ENCODE measurements around the gene FAM131B.

DNA sequence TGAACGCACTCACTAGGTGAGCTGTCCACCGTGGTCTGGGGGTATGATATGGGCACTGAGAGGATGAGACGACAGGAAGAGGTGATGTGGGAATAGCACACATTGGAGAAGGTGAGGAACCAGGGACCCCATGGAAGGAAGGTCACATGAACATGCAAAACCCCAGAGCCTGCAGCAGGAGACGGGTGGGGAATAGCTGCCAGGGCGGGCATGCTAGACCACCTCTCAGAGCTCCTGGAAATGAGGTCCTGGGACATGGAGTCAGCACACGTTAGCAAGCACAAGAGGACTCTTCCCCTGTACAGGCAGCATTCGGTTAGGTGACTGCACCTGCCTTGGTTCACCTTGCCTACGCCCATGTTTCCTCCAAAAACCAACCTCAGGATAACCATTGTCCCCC, 8.1 kb downstream of the FAM131B start:
- no peak for TF ChIP-seq CTCF (optimal IDR thresholded peaks at IDR 0.05 in 1 of 3, IDR thresholded peaks at IDR 0.05 in 1 of 3, conservative IDR thresholded peaks at IDR 0.05 in 1 of 3; ENCODE audit: extremely low read depth in 1 of 3, insufficient read depth in 2 of 3, low read length in 3 of 3)
- TF ChIP-seq EZH2 (IDR thresholded peaks at IDR 0.05; ENCODE audit: low read length) = no peak
